ENCODE data around the gene RGS6.

DNA sequence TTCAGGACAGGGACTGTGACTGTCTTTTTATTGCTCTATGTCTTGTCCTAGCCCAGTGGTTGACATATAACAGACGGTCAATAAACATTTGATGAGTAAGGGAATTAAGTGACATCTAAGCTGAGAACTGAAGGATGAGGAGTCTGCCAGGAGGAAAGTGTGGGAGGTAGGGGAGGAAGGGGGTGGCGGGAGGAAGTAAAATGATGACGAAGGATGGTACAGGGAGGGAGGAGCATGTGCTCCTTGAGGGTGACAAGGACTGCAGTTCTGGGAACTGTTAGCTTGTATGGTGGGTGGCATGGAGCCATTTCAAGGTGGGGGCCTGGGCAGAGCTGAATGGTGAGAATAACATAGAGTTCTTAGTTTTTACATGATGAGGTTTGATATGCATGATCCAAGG is 64.4 kb downstream of the RGS6 start:
- TF ChIP-seq, protein P1, sequence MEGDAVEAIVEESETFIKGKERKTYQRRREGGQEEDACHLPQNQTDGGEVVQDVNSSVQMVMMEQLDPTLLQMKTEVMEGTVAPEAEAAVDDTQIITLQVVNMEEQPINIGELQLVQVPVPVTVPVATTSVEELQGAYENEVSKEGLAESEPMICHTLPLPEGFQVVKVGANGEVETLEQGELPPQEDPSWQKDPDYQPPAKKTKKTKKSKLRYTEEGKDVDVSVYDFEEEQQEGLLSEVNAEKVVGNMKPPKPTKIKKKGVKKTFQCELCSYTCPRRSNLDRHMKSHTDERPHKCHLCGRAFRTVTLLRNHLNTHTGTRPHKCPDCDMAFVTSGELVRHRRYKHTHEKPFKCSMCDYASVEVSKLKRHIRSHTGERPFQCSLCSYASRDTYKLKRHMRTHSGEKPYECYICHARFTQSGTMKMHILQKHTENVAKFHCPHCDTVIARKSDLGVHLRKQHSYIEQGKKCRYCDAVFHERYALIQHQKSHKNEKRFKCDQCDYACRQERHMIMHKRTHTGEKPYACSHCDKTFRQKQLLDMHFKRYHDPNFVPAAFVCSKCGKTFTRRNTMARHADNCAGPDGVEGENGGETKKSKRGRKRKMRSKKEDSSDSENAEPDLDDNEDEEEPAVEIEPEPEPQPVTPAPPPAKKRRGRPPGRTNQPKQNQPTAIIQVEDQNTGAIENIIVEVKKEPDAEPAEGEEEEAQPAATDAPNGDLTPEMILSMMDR (IDR thresholded peaks at IDR 0.05), result no peak
- TF ChIP-seq POLR2A (IDR thresholded peaks at IDR 0.05), result no peak
